ENCODE results near the gene PTGS2. TPM values are rescaled to one million over a fixed set of nuclear protein-coding genes. Genes with fewer than 3 reads are reported as not detected.

PTGS2 gene
- total and polyA plus RNA-seq, 2 experiments from 2014 or later: 6.2 to 21.9 TPM

DNA sequence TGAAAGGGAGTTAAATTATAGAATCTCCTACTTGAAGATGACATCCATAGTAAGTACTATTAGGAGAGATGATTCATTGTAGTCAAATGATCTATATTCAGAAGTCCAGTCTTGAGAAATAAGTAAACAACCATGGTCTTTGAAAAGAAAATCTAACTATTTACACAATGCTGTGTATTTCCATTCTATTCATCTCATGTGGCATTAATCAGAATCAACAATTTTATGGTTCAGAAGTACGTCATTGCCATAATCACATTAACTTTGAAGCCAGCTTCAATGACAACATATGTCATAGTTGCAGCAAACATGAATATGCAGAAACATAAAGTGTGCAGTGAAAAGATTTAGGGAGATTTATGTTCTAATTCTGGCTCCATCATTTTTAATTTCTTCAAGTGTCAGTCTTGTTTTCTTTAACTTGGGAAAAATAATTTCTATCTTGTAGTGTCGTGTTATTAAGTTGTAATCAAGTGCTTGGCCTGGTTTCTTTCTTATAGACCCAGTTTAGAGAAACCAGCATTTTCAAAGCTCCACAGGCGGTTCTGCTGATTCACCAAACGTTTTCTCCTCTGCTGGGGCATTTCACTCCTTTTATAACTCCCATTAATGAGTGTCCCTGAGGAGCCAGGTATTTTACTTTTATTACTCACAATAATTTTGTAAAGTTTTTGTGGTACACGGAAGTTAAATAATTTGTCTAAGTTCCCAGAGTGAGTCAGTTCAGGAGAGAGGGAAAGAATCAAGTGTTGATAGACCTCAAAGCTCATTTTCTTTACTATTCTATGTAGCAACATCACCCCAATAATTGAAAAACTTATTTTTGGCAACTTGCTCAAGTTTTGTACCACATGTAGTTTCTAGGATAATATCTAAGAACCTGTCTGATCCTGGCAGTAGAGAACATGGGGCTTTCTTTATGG is 35.9 kb upstream of the PTGS2 start:
- 77% methylated on average over 5 of the region's 5 CpGs for WGBS (ENCODE audit: low lambda C conversion rate, missing lambda C conversion rate)
- Histone ChIP-seq H3K4me3 (no peak overlapping the region), H3K9me2 (replicated peaks; ENCODE audit: insufficient read depth) (no peaks in the 10 kb centered on the region), H3K4me1 (ENCODE audit: insufficient read depth) (no peaks in the 10 kb centered on the region), H3K9me3 (ENCODE audit: low read depth) (no peaks in the 10 kb centered on the region), H4K20me1 (ENCODE audit: insufficient read depth, poor library complexity, severe bottlenecking) (no peaks in the 10 kb centered on the region), H2AFZ (no peak overlapping the region), H3K79me2 (no peaks in the 10 kb centered on the region), H3K27ac (no peak overlapping the region), H3K27me3 (no peaks in the 10 kb centered on the region), H3K36me3 (replicated peaks; ENCODE audit: insufficient read depth, low read depth) (no peaks in the 10 kb centered on the region), H3K4me2 (no peak overlapping the region)
- TF ChIP-seq EZH2phosphoT487 (IDR thresholded peaks at IDR 0.05; ENCODE audit: low read depth, severe bottlenecking, unreplicated experiment) (no peak), CTCF (IDR thresholded peaks at IDR 0.05; ENCODE audit: poor library complexity) (no peak), EZH2 (IDR thresholded peaks at IDR 0.05; ENCODE audit: borderline replicate concordance) (no peak)
- no peak for DNase-seq (ENCODE audit: low spot score)

DNA sequence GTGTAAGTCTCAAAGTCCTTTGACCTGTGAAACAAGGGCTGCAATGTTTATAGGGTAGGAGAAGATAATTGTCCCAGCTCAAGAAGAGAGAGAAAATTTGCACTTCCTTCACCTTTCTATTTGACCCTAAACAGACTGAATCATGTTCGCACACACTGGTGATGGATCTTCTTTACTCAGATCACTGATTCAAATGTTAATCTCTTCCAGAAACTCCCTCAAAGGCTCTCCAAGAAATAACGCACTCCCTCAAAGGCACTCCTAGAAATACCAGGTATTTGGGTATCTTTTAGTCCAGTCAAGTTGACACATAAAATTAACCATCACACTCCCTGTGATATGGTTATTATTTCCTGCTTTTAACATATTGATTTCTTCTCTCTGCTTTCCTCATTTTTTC is 30.5 kb upstream of the PTGS2 start:
- no peaks in the 10 kb centered on the region for H3K4me1 ChIP-seq (ENCODE audit: insufficient read depth)
- H4K20me1 ChIP-seq (ENCODE audit: insufficient read depth, poor library complexity, severe bottlenecking): no peaks in the 10 kb centered on the region
- no peak overlapping the region for H3K27ac ChIP-seq
- no peak overlapping the region for H3K4me2 ChIP-seq
- no peaks in the 10 kb centered on the region for H3K27me3 ChIP-seq
- H3K4me3 ChIP-seq: no peak overlapping the region
- H2AFZ ChIP-seq: no peak overlapping the region
- 64% methylated on average over 2 of the region's 2 CpGs for WGBS (ENCODE audit: low lambda C conversion rate, missing lambda C conversion rate)
- no peak for DNase-seq (ENCODE audit: low spot score)
- TF ChIP-seq EZH2phosphoT487 (IDR thresholded peaks at IDR 0.05; ENCODE audit: low read depth, severe bottlenecking, unreplicated experiment): no peak
- TF ChIP-seq EZH2 (IDR thresholded peaks at IDR 0.05; ENCODE audit: borderline replicate concordance): no peak
- no peaks in the 10 kb centered on the region for H3K9me3 ChIP-seq (ENCODE audit: low read depth)
- H3K79me2 ChIP-seq: no peaks in the 10 kb centered on the region
- H3K36me3 ChIP-seq (replicated peaks; ENCODE audit: insufficient read depth, low read depth): no peaks in the 10 kb centered on the region
- H3K9me2 ChIP-seq (replicated peaks; ENCODE audit: insufficient read depth): no peaks in the 10 kb centered on the region

GRCh38 chr1:186708694-186709097 is 28.5 kb upstream of the PTGS2 start:
- no peak overlapping the region for H3K27ac ChIP-seq
- H3K4me2 ChIP-seq: no peak overlapping the region
- TF ChIP-seq EZH2 (IDR thresholded peaks at IDR 0.05; ENCODE audit: borderline replicate concordance) (no peak), EZH2phosphoT487 (IDR thresholded peaks at IDR 0.05; ENCODE audit: low read depth, severe bottlenecking, unreplicated experiment) (no peak), CTCF (IDR thresholded peaks at IDR 0.05; ENCODE audit: poor library complexity) (no peak)

DNA sequence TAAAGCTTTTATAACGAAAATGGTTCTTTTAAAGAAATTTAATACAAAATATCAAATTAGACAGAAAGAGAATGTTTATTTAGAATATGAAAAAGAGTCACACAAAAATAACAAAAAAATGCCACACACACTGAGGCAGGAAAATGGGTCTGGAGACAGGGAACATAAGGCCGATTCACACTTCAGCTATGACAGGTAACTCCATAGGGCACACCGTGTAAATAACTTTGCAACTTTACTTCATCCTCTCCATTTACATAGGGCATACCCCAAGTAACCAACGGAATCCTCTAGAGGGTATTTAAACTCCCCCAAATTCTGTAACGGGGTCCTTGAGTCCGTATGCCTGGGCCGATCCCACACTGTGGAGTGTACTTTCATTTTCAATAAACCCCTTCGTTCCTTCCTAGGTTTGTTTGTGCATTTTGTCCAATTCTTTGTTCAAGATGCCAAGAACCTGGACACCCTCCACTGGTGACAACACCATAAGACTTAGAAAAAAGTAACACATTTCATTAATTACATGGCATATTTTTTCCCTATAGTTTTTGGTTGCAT is 23.1 kb upstream of the PTGS2 start:
- no peaks in the 10 kb centered on the region for H4K20me1 ChIP-seq (ENCODE audit: insufficient read depth, poor library complexity, severe bottlenecking)
- WGBS (ENCODE audit: low lambda C conversion rate, missing lambda C conversion rate): 91% methylated on average over 8 of the region's 8 CpGs
- no peak overlapping the region for H3K4me2 ChIP-seq
- no peaks in the 10 kb centered on the region for H3K36me3 ChIP-seq (replicated peaks; ENCODE audit: insufficient read depth, low read depth)
- no peaks in the 10 kb centered on the region for H3K9me3 ChIP-seq (ENCODE audit: low read depth)
- H3K4me1 ChIP-seq (ENCODE audit: insufficient read depth): no peaks in the 10 kb centered on the region
- TF ChIP-seq EZH2 (IDR thresholded peaks at IDR 0.05; ENCODE audit: borderline replicate concordance) (no peak), EZH2phosphoT487 (IDR thresholded peaks at IDR 0.05; ENCODE audit: low read depth, severe bottlenecking, unreplicated experiment) (no peak), CTCF (IDR thresholded peaks at IDR 0.05; ENCODE audit: poor library complexity) (no peak)
- H3K27ac ChIP-seq: no peak overlapping the region
- H3K9me2 ChIP-seq (replicated peaks; ENCODE audit: insufficient read depth): no peaks in the 10 kb centered on the region
- H2AFZ ChIP-seq: no peak overlapping the region
- no peaks in the 10 kb centered on the region for H3K79me2 ChIP-seq
- no peak for DNase-seq (ENCODE audit: low spot score)
- no peak overlapping the region for H3K4me3 ChIP-seq
- H3K27me3 ChIP-seq: no peaks in the 10 kb centered on the region

More at GRCh38 chr1:186708694-186709097, 28.5 kb upstream of the PTGS2 start:
- H3K4me3 ChIP-seq: no peak overlapping the region
- no peaks in the 10 kb centered on the region for H3K27me3 ChIP-seq
- no peaks in the 10 kb centered on the region for H4K20me1 ChIP-seq (ENCODE audit: insufficient read depth, poor library complexity, severe bottlenecking)
- H2AFZ ChIP-seq: no peak overlapping the region
- H3K9me3 ChIP-seq (ENCODE audit: low read depth): no peaks in the 10 kb centered on the region
- no peak for DNase-seq (ENCODE audit: low spot score)
- H3K79me2 ChIP-seq: no peaks in the 10 kb centered on the region
- no peaks in the 10 kb centered on the region for H3K9me2 ChIP-seq (replicated peaks; ENCODE audit: insufficient read depth)
- no peaks in the 10 kb centered on the region for H3K4me1 ChIP-seq (ENCODE audit: insufficient read depth)
- 100% methylated on average over 2 of the region's 2 CpGs for WGBS (ENCODE audit: low lambda C conversion rate, missing lambda C conversion rate)
- no peaks in the 10 kb centered on the region for H3K36me3 ChIP-seq (replicated peaks; ENCODE audit: insufficient read depth, low read depth)
